Mucosa of stomach (tissue), 1 donor: ENCODE measurements around the gene CAVIN3.

Experiments
- H3K27me3 ChIP-seq: one replicate; pipeline ENCODE4 v1.7.0; 2013; ENCODE audit warnings: mild to moderate bottlenecking, low read length; ENCODE audit not compliant: control insufficient read depth, insufficient read depth
- H3K36me3 ChIP-seq: one replicate; pipeline ENCODE4 v1.7.0; 2013; ENCODE audit warnings: low read length; ENCODE audit not compliant: control insufficient read depth, insufficient read depth
- H3K4me1 ChIP-seq: one replicate; pipeline ENCODE4 v1.7.0; 2013; ENCODE audit warnings: mild to moderate bottlenecking, low read length; ENCODE audit not compliant: control insufficient read depth, insufficient read depth
- H3K4me3 ChIP-seq: one replicate; pipeline ENCODE4 v1.7.0; 2013; ENCODE audit warnings: low read length
- H3K9ac ChIP-seq: one replicate; pipeline ENCODE4 v1.7.0; 2013; ENCODE audit warnings: mild to moderate bottlenecking, low read length, moderate library complexity
- H3K9me3 ChIP-seq: one replicate; pipeline ENCODE4 v1.7.0; 2013; ENCODE audit warnings: mild to moderate bottlenecking, low read length, moderate library complexity; ENCODE audit not compliant: control insufficient read depth
- donor health status: Pancreatic carcinoma.

The CAVIN3 gene

DNA sequence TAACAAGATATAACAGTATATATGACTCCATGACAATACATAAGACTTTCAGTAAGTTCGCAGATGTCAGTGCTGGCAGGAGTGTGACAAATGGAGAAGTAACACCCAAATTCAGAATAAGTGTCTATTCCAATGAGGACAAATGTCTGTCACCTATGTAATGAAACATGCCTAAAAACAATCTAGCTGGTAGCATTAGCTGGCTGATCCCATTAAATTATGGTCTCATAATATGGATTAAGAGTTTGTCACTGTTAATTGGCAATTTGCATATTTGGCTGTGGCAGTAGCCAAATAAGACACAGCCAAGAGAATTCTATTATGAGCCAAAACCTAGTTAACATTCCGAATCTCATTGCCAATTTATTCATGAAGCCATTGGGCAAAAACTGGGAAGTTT, 30.2 kb upstream of the CAVIN3 start:
- Histone ChIP-seq H3K9me3 (no peaks in the 10 kb centered on the region), H3K4me3 (no peak overlapping the region), H3K4me1 (no peaks in the 10 kb centered on the region), H3K27me3 (no peaks in the 10 kb centered on the region), H3K36me3 (no peaks in the 10 kb centered on the region), H3K9ac (no peak overlapping the region)

- no peaks in the 10 kb centered on the region for H3K36me3 ChIP-seq
- H3K9me3 ChIP-seq = no peaks in the 10 kb centered on the region
- no peak overlapping the region for H3K9ac ChIP-seq
- H3K4me1 ChIP-seq = no peaks in the 10 kb centered on the region
- no peaks in the 10 kb centered on the region for H3K27me3 ChIP-seq
- H3K4me3 ChIP-seq = no peak overlapping the region
These were observed 29.7 kb upstream of the CAVIN3 start for GRCh38 chr11:6350043-6350442.

- Histone ChIP-seq H3K9me3 (no peaks in the 10 kb centered on the region), H3K27me3 (no peaks in the 10 kb centered on the region), H3K4me3 (no peak overlapping the region), H3K36me3 (no peaks in the 10 kb centered on the region), H3K4me1 (no peaks in the 10 kb centered on the region), H3K9ac (no peak overlapping the region)
These were observed 25.1 kb upstream of the CAVIN3 start for GRCh38 chr11:6345366-6345765.

DNA sequence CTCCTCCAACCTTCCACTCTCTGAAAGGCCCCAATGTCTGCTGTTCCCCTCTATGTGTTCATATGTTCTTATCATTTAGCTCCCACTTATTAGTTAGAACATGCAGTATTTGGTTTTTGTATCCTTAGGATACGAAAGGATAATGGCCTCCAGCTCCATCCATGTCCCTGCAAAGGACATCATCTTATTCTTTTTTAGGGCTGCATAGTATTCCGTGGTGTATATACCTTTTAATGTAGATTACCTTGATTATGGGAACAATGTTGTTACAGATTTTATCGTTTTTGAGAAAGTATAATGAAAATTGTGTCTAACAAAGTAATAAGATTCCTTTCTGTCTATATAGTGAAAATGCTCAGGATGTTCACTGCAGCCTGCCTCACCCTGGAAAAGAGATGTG, 16.0 kb upstream of the CAVIN3 start:
- Histone ChIP-seq H3K4me3 (no peak overlapping the region), H3K4me1 (no peaks in the 10 kb centered on the region), H3K27me3 (no peaks in the 10 kb centered on the region), H3K9me3 (no peaks in the 10 kb centered on the region), H3K9ac (no peak overlapping the region), H3K36me3 (no peaks in the 10 kb centered on the region)

DNA sequence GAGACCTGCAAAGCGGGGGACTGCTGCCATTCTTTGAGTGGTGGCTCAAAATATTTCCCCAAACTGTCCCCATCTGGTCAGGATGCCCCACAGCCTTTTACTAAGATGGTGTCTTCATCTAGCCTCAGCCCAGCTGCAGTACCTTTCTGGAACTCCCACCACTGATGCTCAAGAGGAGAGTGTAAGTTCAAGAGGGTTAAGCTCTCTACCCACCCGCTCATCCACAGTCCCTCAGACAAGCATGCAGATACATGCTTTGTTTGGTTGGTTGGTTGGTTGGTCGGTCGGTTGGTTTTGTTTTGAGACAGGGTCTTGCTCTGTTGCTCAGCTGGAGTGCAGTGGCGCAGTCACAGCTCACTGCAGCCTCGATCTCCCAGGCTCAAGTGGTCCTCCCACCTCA, 14.5 kb upstream of the CAVIN3 start:
- H3K27me3 ChIP-seq = no peaks in the 10 kb centered on the region
- no peak overlapping the region for H3K9ac ChIP-seq
- H3K36me3 ChIP-seq = no peaks in the 10 kb centered on the region
- no peak overlapping the region for H3K4me3 ChIP-seq
- no peaks in the 10 kb centered on the region for H3K4me1 ChIP-seq
- no peaks in the 10 kb centered on the region for H3K9me3 ChIP-seq

- Histone ChIP-seq H3K4me1 (no peaks in the 10 kb centered on the region), H3K36me3 (no peaks in the 10 kb centered on the region), H3K27me3 (no peaks in the 10 kb centered on the region), H3K9ac (no peak overlapping the region), H3K9me3 (no peaks in the 10 kb centered on the region), H3K4me3 (no peak overlapping the region)
These were observed 12.8 kb upstream of the CAVIN3 start for GRCh38 chr11:6333095-6333494.

GRCh38 chr11:6332066-6332465, 11.8 kb upstream of the CAVIN3 start:
- Histone ChIP-seq H3K4me3 (no peak overlapping the region), H3K36me3 (no peaks in the 10 kb centered on the region), H3K9me3 (no peaks in the 10 kb centered on the region), H3K4me1 (no peaks in the 10 kb centered on the region), H3K9ac (no peak overlapping the region), H3K27me3 (no peaks in the 10 kb centered on the region)

DNA sequence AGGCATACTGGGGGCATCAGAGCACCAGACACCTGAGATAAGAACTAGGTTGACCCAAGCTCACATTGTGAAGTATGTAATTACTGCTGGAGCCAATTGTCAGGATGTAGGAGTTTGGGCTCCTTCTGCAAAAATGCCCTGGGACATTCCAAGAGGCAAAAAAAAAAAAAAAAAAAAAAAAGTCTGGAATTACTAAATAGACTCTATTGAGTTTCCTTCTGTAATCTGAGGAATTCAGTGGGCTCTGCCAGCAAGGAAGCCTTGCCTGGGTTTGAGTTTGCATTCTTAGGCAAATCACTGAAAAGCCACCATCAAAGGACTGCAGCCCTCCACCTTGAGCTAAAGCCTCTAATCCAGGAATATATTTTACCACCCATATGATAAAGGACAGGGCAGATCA, 8.0 kb upstream of the CAVIN3 start:
- no peaks in the 10 kb centered on the region for H3K36me3 ChIP-seq
- no peaks in the 10 kb centered on the region for H3K27me3 ChIP-seq
- H3K4me1 ChIP-seq = no peaks in the 10 kb centered on the region
- no peak overlapping the region for H3K9ac ChIP-seq
- no peaks in the 10 kb centered on the region for H3K9me3 ChIP-seq
- H3K4me3 ChIP-seq = no peak overlapping the region

DNA sequence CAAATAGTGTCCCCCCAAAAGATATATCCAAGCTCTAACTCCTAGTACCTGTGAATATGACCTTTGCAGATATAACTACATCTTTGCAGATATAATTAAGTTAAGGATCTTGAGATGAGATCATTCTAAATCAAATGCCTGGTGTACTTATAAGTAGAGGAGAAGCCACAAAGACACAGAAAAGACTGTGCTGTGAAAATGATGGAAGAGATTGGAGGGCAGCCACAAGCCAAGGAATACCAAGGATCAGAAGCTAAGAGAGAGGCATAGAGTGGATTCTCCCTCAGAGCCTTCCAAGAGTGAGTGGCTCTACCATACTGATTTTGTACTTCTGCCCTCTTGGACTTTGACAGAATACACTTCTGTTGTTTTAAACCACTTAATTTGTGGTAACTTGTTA, 7.5 kb upstream of the CAVIN3 start:
- H3K36me3 ChIP-seq = no peaks in the 10 kb centered on the region
- H3K9ac ChIP-seq = no peak overlapping the region
- H3K4me3 ChIP-seq = no peak overlapping the region
- H3K27me3 ChIP-seq = no peaks in the 10 kb centered on the region
- H3K4me1 ChIP-seq = no peaks in the 10 kb centered on the region
- no peaks in the 10 kb centered on the region for H3K9me3 ChIP-seq

DNA sequence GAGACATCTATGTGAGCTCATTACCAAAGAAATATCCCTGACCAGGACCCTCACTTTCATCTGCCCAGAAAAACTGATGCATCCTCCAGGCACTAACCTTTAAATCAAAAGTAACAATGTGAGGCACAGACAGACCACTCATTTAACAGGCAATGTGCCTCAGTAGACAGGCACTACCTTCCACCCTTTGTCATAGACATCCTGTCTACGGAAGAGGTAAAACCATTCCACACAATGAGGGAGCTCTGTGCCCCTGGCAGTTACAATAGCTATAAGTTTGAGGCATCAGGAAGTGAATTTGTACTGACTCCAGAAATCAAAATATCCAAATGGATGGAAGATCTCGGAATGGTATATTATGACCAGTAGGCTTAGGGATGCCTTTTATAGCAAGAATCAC, 6.7 kb upstream of the CAVIN3 start:
- H3K4me3 ChIP-seq = no peak overlapping the region
- H3K27me3 ChIP-seq = no peaks in the 10 kb centered on the region
- no peak overlapping the region for H3K9ac ChIP-seq
- H3K4me1 ChIP-seq = no peaks in the 10 kb centered on the region
- H3K36me3 ChIP-seq = no peaks in the 10 kb centered on the region
- no peaks in the 10 kb centered on the region for H3K9me3 ChIP-seq

- Histone ChIP-seq H3K9me3 (no peaks in the 10 kb centered on the region), H3K4me1 (peaks cover under 1% of the 10 kb centered on the region), H3K27me3 (no peaks in the 10 kb centered on the region), H3K9ac (no peak overlapping the region), H3K4me3 (no peak overlapping the region), H3K36me3 (no peaks in the 10 kb centered on the region)
These were observed 6.0 kb upstream of the CAVIN3 start for GRCh38 chr11:6326303-6326702.

- Histone ChIP-seq H3K4me1 (peaks cover 29% of the 10 kb centered on the region), H3K36me3 (no peaks in the 10 kb centered on the region), H3K4me3 (no peak overlapping the region)
These were observed 3.1 kb upstream of the CAVIN3 start for GRCh38 chr11:6323291-6323905.

GRCh38 chr11:6321961-6322362, 1.7 kb upstream of the CAVIN3 start:
- no peaks in the 10 kb centered on the region for H3K27me3 ChIP-seq
- H3K36me3 ChIP-seq = no peaks in the 10 kb centered on the region
- H3K9me3 ChIP-seq = no peaks in the 10 kb centered on the region
- H3K4me1 ChIP-seq = peaks cover 31% of the 10 kb centered on the region
- H3K9ac ChIP-seq = no peak overlapping the region
- H3K4me3 ChIP-seq = no peak overlapping the region

More at GRCh38 chr11:6323291-6323905, 3.1 kb upstream of the CAVIN3 start:
- no peak overlapping the region for H3K9ac ChIP-seq
- no peaks in the 10 kb centered on the region for H3K27me3 ChIP-seq
- no peaks in the 10 kb centered on the region for H3K9me3 ChIP-seq
